GM19397 (cell line): ENCODE data around the gene SLC2A13.
"Not testable (repeated sequence)": the region's sequence is repeated elsewhere in the genome, so short reads cannot be mapped to it uniquely, and the experiment has no call there.

Source experiments
- ATAC-seq: cut with Tn5 transposase; IDR thresholded peaks from one replicate; pipeline ENCODE4 v1.9.1; 2021; ENCODE audit warnings: mild to moderate bottlenecking, moderate library complexity; ENCODE audit not compliant: unreplicated experiment

The SLC2A13 gene

DNA sequence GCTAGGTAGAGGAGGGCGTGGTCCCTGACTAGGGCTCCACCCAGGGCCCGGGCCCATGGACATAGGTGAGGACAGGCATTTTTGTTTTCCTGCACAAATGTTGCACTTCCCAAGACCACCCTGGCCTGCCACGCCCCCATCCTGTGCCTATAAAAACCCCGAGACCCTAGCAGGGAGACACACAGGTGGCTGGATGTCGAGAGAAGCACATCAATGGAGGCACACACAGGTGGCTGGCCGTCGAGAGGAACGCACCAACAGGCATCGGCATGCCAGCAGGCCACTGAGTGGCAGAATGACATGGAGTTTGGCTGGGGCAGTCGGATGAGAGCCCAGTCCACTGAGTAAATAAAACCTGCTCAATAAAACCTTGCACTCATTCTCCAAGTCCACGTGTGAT, 328.4 kb downstream of the SLC2A13 start:
- ATAC-seq, result no peak

DNA sequence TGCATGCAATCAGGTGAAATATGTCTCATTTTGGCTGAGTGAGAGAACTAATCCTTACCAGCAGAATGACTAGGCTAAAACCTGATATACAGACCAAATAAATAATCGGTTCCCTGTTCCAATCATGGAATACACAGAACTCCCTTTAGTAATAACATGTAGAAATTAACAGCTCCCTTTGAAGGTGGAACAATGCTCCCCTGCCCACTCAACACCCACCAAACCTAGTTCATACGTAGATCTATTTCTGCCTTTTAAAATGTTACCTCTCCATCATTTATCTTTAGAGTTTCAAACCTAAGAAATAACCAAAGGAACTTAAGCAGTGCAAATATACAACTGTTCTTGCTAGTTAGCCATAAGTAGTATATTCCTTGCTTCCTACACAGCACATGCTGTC, 332.6 kb downstream of the SLC2A13 start:
- no peak for ATAC-seq

DNA sequence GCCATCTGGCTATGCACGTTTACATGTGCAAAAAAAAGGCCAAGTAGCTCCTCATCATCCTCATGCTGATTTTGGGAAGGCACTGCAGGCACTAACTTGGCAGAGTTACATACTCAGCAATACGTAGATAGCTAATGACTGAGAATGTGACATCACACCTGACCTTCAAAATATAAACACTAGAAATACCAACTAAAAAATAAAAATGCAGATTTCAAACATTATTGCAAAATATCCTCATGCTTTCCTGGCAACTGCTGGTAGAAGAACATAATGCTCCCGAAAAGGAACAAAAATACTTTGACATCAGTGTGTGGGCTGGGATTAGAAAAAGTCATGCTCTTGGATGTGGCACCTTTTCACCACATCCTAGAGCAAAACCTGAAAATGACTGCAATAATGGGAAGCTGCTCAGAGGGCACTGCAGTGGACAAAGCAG, 333.0 kb downstream of the SLC2A13 start:
- no peak for ATAC-seq

GRCh38 chr12:39771456-39771855, 334.4 kb downstream of the SLC2A13 start:
- no peak for ATAC-seq

- ATAC-seq, result no peak
These were observed 340.8 kb downstream of the SLC2A13 start for GRCh38 chr12:39764944-39765560.

DNA sequence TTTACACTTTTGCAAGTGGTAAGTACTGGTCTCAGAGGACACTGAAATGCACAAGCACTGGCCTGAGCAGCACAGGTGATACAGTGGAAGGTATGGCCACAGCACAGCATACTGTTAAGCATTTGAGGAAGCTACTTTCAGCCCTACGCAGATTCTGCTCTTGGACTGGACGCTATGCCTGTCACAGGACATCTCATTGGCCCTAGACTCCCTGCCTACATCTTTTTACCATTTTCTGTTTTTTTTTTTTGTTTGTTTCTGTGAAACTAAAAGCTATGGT, 342.1 kb downstream of the SLC2A13 start:
- ATAC-seq, result no peak

DNA sequence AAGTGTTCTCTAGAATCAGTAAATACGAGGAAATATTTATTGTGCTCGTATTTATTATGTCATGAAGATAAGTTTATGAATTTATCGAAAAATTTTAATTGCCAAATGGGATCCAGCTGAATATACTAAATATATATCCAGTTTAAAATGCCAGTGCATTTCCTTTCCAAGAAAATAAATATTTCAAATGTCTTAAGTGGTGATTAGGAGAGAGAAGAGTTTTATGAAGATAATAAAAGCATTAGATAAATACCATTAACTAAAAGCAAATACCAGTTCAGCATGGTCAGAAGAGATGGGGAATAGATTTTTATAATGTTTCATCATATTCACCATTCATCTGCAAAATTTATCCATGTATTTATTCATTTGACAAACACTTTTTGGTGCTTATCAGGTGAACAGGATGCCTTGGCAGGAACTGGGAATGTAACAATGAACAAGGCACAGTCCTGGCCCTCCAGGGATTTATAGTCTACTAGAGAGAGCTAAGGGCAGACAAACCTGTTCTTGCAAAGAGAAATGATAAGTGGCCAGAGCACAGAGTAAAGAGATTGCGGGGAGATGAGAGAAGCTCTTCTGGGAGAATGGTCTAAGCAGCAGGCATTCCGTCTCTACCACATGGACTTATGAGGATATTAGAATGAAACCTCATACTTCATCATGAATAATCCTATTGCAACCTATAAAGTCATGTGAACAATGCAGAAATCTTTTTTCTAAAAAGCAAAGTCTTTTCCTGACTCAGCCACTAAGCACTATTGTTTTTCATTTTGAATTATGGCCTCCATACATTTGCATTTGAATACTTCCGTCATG, 342.6 kb downstream of the SLC2A13 start:
- no peak for ATAC-seq

- ATAC-seq, result no peak
These were observed 350.4 kb downstream of the SLC2A13 start for GRCh38 chr12:39755478-39755877.

DNA sequence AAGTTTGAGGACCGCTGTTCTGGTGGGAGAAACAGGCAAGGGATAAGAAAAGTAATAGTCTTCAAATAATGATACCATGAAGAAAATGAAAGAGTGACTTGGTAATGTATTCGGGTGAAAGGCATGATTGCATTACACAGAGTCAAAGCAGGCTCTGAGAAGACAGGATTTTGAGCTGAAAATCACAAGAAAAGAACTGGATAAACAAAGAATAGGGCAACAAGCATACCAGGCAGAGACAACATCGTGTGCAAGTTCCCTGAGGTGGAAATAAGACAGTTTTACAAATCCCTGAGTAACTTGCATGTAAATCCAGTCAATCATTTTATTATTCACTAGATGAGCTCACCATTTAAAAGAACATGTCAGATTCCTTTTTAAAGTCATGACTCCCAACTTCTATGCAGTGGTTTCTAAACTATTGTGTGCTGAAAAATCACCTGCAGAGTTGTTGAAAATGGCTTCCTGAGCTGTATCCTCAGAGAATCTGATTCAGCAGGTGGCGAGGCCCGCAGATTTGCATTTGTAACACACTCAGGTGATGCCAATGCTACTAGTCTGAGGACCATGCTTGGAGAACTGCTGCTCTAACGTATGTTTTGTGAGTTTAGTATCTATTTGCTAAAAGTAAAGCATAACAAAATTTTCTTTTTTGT, 353.3 kb downstream of the SLC2A13 start:
- ATAC-seq, result no peak

GRCh38 chr12:39746151-39746550, 359.7 kb downstream of the SLC2A13 start:
- not testable (repeated sequence) for ATAC-seq

GRCh38 chr12:39743655-39744054, 362.2 kb downstream of the SLC2A13 start:
- no peak for ATAC-seq

GRCh38 chr12:39736406-39736805, 369.5 kb downstream of the SLC2A13 start:
- ATAC-seq, result no peak

- no peak for ATAC-seq
These were observed 382.1 kb downstream of the SLC2A13 start for GRCh38 chr12:39723831-39724230.

DNA sequence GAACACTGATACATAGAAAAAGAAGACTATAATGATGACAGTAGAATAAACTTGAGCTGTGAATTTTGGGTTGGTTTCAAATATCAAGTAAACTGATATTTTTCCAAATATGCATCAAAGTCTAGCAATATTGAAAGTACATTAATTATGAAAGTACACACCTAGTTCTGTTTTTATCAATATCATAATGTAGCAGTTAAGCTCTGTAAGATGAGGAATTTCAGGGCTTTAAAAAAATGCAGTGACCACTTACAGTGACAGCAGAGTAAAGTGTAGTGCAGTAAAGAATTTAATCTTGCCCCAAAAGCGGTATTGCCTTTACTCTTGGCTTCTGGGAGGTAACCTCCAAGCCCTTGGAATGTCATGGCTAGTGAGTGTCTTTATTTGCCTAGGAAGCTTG, 383.4 kb downstream of the SLC2A13 start:
- no peak for ATAC-seq

DNA sequence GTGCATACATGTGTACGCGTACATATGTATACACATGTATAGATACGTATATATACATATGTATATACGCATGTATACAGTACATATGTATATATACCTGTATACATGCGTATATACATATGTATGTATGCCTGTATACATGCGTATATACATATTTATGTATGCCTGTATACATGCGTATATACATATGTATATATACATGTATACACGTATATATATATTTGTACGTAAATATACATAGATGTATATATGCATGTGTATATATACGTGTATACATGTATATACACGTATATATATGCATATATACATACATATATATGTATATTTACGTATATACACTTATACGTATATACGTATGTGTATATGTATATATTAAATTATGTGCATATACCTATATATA, 392.3 kb downstream of the SLC2A13 start:
- ATAC-seq, result no peak

GRCh38 chr12:39712334-39712733, 393.5 kb downstream of the SLC2A13 start:
- no peak for ATAC-seq
